NCI-H1417 treated with DMSO at 0.1 percent for 48 hours (cell line): Measurements from ENCODE around the gene ATP6V1E1.

Source experiments
- DNase-seq: peaks from one replicate; lab custom pipeline; 2025; lab: John Stamatoyannopoulos, UW

ATP6V1E1 gene

GRCh38 chr22:17633998-17634323 is 5.4 kb upstream of the ATP6V1E1 start:
- no peak for DNase-seq

DNA sequence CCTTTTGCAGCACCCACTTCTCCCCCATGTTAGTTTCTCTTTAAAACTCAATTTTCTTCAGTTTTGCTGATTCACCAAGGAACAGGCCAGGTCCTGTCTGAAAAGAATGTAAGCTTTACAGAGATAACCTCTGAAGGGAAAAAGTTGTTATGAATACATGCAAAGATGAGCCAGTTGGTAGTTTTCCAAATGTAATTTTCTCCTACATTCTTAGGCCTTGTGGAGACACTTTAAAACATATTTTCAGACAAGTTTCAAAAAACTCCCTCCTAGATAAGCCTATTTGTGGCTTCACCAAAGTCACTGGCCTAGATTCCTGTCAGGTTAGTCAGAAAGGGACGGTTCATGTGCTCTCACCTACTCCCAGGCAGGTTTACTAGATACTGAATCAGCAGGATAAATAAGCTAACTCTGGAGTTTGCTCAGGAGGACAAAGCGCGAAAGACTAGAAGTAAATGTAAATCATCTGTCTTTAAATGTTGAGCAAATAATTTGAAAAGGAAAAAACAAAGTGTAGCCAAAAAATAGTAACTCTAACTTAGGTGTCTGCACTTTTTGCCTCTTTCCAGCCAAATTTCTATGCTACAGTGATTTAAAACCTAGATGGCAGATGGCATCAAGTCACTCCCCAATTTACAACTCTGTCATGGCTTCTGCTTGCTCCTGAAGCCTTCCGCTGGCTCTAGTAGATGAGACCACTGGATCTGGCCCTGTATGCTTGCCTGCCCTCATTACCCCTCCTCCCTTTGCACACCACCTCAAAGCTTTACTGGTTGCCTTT is 4.9 kb upstream of the ATP6V1E1 start:
- no peak for DNase-seq

GRCh38 chr22:17631076-17631565 is 2.6 kb upstream of the ATP6V1E1 start:
- DNase-seq = no peak

GRCh38 chr22:17629641-17630040 is 1.1 kb upstream of the ATP6V1E1 start:
- no peak for DNase-seq

DNA sequence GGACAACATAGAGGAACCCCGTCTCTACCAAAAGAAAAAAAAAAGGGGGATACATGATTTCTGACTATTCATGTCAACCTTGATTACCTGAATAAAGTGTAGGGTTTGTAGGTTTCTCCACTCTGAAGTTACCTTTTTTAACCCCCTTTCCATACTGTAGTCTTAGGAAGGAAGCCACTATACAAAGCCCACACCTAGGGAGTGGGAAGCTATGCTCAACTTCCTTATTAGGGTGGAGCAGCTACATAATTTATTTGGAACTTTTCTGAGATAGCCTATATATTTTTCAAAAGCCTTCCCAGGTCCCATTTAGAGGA is 582 bp upstream of the ATP6V1E1 start:
- DNase-seq = no peak

GRCh38 chr22:17627961-17628405 is 566 bp downstream of the ATP6V1E1 start:
- DNase-seq = no peak

DNA sequence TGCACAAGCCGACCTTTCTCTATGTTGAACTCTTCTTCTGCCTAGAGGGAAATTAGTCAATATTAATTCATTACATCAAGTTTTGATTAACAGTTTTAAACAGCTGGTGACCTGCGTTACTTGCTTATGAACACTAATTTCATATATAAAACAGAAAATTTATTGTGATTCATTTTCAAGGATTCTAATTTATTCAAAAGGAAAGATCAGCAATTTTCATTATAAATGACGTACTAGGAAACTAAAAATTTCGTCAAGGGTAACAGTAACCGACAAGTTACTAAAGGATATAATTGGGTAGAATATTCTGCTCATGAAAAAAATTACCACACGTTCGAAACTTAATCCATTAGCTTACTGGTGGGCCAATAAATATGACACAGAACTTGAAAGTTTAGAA is 15.3 kb downstream of the ATP6V1E1 start:
- no peak for DNase-seq

DNA sequence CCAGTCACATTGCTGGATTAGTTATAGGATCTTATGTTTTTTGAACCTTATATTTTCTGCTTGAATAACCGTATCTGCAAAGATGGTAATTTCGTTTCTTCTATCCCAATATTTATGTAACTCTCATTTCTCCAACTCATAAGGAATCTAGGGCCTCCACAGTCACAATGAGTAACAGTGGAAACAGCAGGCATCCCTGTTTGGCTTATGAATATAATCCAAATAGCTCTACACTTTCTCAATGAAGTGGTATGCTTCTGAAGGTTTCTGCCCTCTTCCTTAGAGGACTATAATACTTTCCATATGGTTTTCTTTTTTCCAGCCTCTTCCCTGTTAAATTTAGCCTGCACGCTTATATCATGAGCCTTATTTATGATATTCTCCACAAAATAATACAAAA is 16.5 kb downstream of the ATP6V1E1 start:
- no peak for DNase-seq

GRCh38 chr22:17607891-17608521 is 20.5 kb downstream of the ATP6V1E1 start:
- no peak for DNase-seq

DNA sequence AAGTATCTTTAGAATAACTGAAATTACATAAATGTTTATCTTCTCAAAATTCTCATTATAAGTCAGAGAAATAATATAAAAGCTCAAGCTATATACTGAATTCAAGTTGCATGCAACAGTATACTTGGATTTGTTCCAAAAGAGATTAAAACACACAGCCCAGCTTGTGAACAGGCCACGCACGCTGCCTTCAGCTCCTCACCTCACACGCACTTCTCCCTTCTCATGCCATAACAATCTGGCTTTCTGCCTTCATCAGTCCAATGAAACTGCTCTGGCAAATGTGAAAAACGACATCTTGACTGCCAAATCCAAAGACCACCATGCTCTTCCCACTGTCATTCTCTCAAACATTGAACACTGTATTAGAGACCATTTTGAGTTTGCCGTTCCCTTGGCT is 22.1 kb downstream of the ATP6V1E1 start:
- DNase-seq = no peak

- no peak for DNase-seq
Observed at GRCh38 chr22:17603668-17604067, 24.9 kb downstream of the ATP6V1E1 start.

DNA sequence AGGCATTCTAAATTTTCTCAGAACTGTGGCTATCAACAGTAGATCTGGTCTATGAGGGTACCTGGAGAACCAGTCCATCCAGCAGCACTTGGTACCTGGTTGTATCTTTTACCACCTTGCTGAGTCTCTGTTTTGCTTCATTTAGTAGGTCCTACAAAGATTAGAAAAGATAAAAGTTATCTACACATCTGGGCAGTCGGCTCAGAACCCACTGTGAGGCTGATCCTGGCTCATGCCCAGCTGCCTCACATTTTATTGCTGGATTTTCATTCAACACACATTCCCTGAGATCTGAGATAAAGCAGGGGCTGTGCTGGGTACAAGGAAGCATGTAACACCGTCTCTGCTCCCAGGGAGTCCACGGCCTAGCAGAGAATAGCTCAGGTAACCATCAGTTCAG is 27.5 kb downstream of the ATP6V1E1 start:
- no peak for DNase-seq

- DNase-seq = no peak
Observed at GRCh38 chr22:17598318-17598717, 30.2 kb downstream of the ATP6V1E1 start.

GRCh38 chr22:17597217-17597616 is 31.3 kb downstream of the ATP6V1E1 start:
- no peak for DNase-seq

DNA sequence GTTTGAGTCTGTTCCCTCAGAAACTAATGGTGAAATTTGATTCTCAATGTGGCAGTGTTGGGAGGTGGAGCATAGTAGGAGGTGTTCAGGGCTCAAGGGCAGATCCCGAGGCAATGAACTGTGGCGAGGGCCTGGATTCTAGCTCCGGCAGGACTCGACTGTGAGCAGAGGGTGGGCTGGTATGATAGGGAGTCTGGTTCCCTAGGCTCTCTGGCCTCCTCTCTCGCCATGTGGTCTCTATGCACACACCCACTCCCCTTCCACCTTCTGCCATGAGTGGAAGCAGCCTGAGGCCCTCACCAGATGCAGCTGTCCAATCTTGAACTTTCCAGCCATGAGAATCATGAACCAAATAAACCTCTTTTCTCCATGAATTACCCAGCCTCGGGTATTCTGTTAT is 32.3 kb downstream of the ATP6V1E1 start:
- no peak for DNase-seq

DNA sequence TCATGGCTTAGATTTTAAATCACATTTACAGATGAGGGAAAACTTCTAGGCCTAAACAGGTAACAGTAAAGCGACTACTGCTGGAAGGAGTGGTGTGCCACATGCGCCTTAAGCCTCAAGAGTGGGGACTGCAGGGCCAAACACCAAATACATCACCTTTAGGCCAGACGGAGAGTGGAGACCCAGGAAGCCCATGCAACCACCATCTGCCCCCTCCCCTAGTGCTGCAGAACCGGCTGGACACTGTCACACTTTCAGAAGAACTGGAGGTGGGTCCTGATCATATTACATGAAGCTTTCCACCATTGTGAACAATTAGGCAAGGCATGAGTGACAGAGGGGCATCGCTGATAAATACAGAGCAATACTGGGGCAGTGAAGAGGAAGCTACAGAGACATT is 36.3 kb downstream of the ATP6V1E1 start:
- DNase-seq = no peak

- no peak for DNase-seq
Observed at GRCh38 chr22:17590586-17590985, 38.0 kb downstream of the ATP6V1E1 start.

- DNase-seq = no peak
Observed at GRCh38 chr22:17589810-17590375, 38.7 kb downstream of the ATP6V1E1 start.

DNA sequence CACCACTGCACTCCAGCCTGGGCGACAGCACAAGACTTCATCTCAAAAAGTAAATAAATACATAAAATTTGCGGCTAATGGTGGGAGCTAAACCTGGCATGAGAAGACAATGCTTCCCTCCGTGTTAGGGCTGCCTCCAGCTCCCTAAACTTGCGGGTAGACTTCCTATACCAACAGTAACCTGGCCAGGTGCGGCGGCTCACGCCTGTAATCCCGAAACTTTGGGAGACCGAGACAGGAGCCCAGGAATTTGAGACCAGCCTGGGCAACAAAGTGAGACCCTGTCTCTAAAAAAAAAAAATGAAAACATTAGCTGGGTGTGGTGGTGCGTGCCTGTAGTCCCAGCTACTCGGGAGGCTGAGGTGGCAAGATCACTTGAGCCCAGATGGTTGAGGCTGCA is 39.9 kb downstream of the ATP6V1E1 start:
- no peak for DNase-seq

DNA sequence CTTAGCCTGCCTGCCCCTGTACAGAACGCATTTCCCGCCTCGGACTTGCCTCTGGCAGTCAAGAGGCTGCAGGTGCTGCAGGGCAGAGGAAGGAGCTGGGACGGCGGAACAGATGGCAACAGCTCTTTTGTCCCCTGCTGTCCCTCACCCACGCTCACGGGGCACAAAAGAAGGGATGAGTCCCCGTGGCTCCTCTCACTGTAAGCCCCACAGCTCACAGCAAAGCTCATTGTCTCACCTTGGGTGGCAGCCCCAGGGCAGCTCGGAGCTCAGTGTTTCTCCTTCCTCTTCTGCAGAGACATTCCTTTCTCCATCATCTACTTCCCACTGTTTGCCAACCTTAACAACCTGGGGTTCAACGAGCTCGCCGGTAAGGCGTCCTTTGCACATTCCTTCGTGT is 40.9 kb downstream of the ATP6V1E1 start:
- DNase-seq = no peak

DNA sequence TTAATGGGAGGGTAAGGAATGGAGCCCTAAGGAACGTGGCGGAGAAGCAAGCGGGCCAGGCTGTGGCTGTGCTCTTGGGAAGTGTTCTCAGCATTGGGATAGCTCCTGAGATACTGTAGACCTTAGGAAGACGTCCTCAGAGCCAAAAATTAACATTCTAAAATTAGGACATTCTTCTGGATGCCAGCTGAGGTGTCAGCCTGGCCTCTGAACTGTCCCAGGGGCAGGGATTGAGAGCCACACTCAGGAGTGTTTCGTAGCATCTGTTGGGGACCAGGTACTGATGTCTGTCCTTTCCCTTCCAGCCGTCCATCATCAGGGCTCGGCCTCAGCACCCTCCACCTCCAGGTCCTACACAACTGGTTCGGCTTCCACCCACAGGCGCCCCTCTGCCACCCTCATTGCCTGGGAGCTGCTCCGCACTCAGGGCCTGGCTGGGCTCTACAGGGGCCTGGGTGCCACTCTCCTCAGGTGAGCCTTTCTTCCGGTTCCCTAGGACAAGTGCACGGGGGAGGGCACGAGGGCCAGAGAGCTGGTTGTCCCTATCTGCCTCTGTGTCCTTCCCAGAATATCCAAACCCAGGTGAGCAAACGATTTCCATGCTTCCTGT is 41.6 kb downstream of the ATP6V1E1 start:
- no peak for DNase-seq

DNA sequence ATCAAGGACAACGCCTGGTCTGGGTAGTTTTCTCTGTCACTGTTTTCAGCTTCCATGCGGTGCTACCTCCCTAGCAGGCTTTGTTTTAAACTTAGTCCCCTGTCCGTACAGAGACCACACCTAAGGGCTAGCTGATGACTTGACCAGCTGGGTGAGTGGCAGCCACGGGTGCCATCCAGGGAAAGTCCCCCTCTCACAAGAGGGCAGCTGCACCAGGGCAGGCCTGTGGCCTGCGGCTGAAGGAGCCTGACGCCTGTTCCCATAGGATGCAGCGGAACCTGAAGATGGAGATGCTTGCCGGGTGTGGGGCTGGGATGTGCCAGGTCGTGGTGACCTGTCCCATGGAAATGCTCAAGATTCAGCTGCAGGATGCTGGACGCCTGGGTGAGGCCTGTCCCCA is 45.4 kb downstream of the ATP6V1E1 start:
- DNase-seq = no peak

DNA sequence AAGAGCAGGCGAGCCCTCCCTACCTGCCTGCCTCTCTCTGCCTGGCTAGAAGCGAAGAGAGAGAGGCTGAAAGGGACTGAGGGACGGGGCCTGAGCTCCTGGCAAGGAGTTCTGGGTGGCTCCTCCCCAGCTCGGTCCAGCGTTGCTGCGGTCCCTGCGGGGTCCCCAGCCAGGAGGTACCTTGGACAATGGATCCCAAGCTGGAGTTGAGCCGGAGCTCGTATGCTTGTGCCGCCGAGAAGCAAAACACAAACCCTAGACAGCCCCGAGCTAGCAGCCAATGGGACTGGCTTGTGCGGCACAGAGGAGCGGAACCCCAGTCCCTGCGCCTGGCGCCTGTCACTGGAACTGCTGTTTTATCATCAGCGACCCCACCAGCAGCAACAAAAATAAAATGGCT is 46.9 kb downstream of the ATP6V1E1 start:
- no peak for DNase-seq
